HepG2 (cell line): ENCODE results near the gene G6PC2. TPM values are rescaled to one million over a fixed set of nuclear protein-coding genes. Genes with fewer than 3 reads are reported as not detected.

ENCODE experiments used
- CBX2 ChIP-seq, 2 experiments: fragments of 200-600 bp in 1 of 2; sonication (generic); formaldehyde crosslinking in 1 of 2; IDR thresholded peaks; 2 replicates each; pipeline versions ENCODE4 v1.7.0 to v1.8.1; 2018 to 2022; ENCODE audit warnings: low read depth in 2 of 2, low read length in 1 of 2, mild to moderate bottlenecking in 1 of 2, missing genetic modification reagents in 1 of 2
- HDAC1 ChIP-seq: sonication (generic); formaldehyde crosslinking; IDR thresholded peaks from 2 replicates; pipeline ENCODE4 v1.5.1; 2020; ENCODE audit warnings: mild to moderate bottlenecking, missing genetic modification reagents
- HHEX ChIP-seq: IDR thresholded peaks from 2 replicates; pipeline ENCODE4 v1.6.1; 2016; ENCODE audit warnings: control low read depth
- IRF2 ChIP-seq: IDR thresholded peaks from 2 replicates; pipeline ENCODE4 v1.6.1; 2018; ENCODE audit warnings: missing genetic modification reagents, missing compliant biosample characterization
- ISL2 ChIP-seq: sonication (generic); formaldehyde crosslinking; IDR thresholded peaks from 2 replicates; pipeline ENCODE4 v1.5.0; 2020; ENCODE audit warnings: missing genetic modification reagents
- JUNB ChIP-seq: sonication (generic); formaldehyde crosslinking; IDR thresholded peaks from 2 replicates; pipeline ENCODE4 v1.8.0; 2022; ENCODE audit warnings: missing genetic modification reagents, mild to moderate bottlenecking, borderline replicate concordance
- NCOA5 ChIP-seq: sonication (generic); formaldehyde crosslinking; IDR thresholded peaks from 2 replicates; pipeline ENCODE4 v1.4.0; 2020; ENCODE audit warnings: missing genetic modification reagents
- RFX5 ChIP-seq: IDR thresholded peaks from 2 replicates; pipeline ENCODE4 v1.6.1; 2011; ENCODE audit warnings: low read depth, low read length, improper control_type of control experiment
- ZFP1 ChIP-seq: IDR thresholded peaks from 2 replicates; pipeline ENCODE4 v1.6.1; 2016
- ZFP36L1 ChIP-seq: sonication (generic); formaldehyde crosslinking; IDR thresholded peaks from 2 replicates; pipeline ENCODE4 v1.8.0; 2022; ENCODE audit warnings: mild to moderate bottlenecking, missing genetic modification reagents, moderate library complexity
- ZNF253 ChIP-seq: sonication (generic); formaldehyde crosslinking; IDR thresholded peaks from 2 replicates; pipeline ENCODE4 v1.8.0; 2022; ENCODE audit warnings: mild to moderate bottlenecking, missing genetic modification reagents, borderline replicate concordance
- ZNF484 ChIP-seq: sonication (generic); formaldehyde crosslinking; IDR thresholded peaks from 2 replicates; pipeline ENCODE4 v1.5.1; 2020; ENCODE audit warnings: mild to moderate bottlenecking, low read depth, missing genetic modification reagents, borderline replicate concordance
- ZNF616 ChIP-seq: sonication (generic); formaldehyde crosslinking; IDR thresholded peaks from 2 replicates; pipeline ENCODE4 v1.5.0; 2020; ENCODE audit warnings: low read depth, mild to moderate bottlenecking, missing genetic modification reagents
- ZNF660 ChIP-seq: sonication (generic); formaldehyde crosslinking; IDR thresholded peaks from 2 replicates; pipeline ENCODE4 v1.5.1; 2020; ENCODE audit warnings: mild to moderate bottlenecking, low read depth, missing genetic modification reagents, borderline replicate concordance
- ZNF776 ChIP-seq: sonication (generic); formaldehyde crosslinking; IDR thresholded peaks from 2 replicates; pipeline ENCODE4 v1.4.0; 2020; ENCODE audit warnings: mild to moderate bottlenecking, missing genetic modification reagents
- polyA plus RNA-seq, 8 experiments: library from polyadenylated mRNA; depleted of rRNA in 3 of 8; stranded (reverse) in 7 of 8; unstranded in 1 of 8; fragments of >200 nt; fragmentation: Illumina TruSeq in 4 of 8; extraction: Trizol in 4 of 8; gene quantifications; 2 replicates each; pipeline versions ENCODE4 v1.2.1 to v1.2.3, GENCODE V29; 2011 to 2016; ENCODE audit warnings: low read depth in 4 of 8, missing spikeins in 1 of 8, mixed read lengths in 1 of 8; ENCODE audit not compliant: insufficient read depth in 1 of 8
- total RNA-seq, 5 experiments: library from RNA; depleted of rRNA; stranded (reverse); fragments of >200 nt; fragmentation: Illumina TruSeq; extraction: Trizol; gene quantifications; 2 replicates each; pipeline ENCODE4 v1.2.3, GENCODE V29; 2016; ENCODE audit warnings: low read depth in 1 of 5
- TF ChIP-seq, protein P1 (sequence below): sonication (generic); formaldehyde crosslinking; IDR thresholded peaks from 2 replicates; pipeline ENCODE4 v1.4.0; 2020; ENCODE audit warnings: mild to moderate bottlenecking, missing genetic modification reagents
- TF ChIP-seq, protein P2 (sequence below): sonication (generic); formaldehyde crosslinking; IDR thresholded peaks from 2 replicates; pipeline ENCODE4 v1.5.0; 2020; ENCODE audit warnings: missing genetic modification reagents
- TF ChIP-seq, protein P3 (sequence below): sonication (generic); formaldehyde crosslinking; IDR thresholded peaks from 2 replicates; pipeline ENCODE4 v1.8.1; 2023; ENCODE audit warnings: mild to moderate bottlenecking, missing genetic modification reagents
- TF ChIP-seq, protein P4 (sequence below): sonication (generic); formaldehyde crosslinking; IDR thresholded peaks from 2 replicates; pipeline ENCODE4 v1.4.0; 2020; ENCODE audit warnings: missing genetic modification reagents

The G6PC2 gene
- total and polyA plus RNA-seq, 2 of the 13 experiments (the other 11 are each of a cell fraction or from before 2014, with no cell fraction given): not detected

DNA sequence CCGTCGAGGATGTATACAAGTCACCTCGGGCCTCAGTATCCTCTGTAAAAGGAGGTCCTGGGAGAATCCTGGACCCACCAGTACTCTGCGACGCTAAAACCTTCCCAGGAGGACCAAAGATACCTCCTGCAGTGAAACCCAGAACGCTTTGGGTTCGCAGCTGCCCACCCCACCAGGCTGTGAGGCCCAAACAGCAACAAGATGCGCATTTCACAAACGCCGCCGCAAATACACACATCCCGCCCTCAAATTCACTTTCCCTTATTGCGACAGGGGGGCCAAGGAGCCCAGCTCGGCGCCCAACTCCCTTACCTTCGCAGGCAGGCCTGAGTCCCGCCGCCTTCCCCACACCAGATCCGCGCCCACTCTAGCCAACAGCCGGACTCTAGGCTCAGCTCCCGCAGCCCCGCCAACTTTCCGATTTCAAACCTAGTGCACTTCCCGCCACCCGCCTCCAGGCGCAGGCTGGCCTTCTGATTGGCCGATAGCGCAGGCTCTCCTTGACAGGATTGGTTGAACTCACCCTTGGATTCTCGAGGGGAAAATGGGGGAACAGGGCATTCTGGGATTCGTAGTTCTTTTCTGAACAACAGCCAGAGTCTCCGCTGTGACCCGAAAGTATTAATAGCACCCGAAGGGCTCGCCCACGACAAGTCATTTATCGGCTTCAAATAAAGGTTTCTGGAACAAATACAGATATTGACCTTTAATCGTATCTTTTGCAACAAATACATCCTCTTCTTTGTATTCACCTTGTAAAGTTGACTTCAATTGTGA, 10.9 kb upstream of the G6PC2 start, which contains the start of gene SPC25 (continued):
- TF ChIP-seq, protein P1, sequence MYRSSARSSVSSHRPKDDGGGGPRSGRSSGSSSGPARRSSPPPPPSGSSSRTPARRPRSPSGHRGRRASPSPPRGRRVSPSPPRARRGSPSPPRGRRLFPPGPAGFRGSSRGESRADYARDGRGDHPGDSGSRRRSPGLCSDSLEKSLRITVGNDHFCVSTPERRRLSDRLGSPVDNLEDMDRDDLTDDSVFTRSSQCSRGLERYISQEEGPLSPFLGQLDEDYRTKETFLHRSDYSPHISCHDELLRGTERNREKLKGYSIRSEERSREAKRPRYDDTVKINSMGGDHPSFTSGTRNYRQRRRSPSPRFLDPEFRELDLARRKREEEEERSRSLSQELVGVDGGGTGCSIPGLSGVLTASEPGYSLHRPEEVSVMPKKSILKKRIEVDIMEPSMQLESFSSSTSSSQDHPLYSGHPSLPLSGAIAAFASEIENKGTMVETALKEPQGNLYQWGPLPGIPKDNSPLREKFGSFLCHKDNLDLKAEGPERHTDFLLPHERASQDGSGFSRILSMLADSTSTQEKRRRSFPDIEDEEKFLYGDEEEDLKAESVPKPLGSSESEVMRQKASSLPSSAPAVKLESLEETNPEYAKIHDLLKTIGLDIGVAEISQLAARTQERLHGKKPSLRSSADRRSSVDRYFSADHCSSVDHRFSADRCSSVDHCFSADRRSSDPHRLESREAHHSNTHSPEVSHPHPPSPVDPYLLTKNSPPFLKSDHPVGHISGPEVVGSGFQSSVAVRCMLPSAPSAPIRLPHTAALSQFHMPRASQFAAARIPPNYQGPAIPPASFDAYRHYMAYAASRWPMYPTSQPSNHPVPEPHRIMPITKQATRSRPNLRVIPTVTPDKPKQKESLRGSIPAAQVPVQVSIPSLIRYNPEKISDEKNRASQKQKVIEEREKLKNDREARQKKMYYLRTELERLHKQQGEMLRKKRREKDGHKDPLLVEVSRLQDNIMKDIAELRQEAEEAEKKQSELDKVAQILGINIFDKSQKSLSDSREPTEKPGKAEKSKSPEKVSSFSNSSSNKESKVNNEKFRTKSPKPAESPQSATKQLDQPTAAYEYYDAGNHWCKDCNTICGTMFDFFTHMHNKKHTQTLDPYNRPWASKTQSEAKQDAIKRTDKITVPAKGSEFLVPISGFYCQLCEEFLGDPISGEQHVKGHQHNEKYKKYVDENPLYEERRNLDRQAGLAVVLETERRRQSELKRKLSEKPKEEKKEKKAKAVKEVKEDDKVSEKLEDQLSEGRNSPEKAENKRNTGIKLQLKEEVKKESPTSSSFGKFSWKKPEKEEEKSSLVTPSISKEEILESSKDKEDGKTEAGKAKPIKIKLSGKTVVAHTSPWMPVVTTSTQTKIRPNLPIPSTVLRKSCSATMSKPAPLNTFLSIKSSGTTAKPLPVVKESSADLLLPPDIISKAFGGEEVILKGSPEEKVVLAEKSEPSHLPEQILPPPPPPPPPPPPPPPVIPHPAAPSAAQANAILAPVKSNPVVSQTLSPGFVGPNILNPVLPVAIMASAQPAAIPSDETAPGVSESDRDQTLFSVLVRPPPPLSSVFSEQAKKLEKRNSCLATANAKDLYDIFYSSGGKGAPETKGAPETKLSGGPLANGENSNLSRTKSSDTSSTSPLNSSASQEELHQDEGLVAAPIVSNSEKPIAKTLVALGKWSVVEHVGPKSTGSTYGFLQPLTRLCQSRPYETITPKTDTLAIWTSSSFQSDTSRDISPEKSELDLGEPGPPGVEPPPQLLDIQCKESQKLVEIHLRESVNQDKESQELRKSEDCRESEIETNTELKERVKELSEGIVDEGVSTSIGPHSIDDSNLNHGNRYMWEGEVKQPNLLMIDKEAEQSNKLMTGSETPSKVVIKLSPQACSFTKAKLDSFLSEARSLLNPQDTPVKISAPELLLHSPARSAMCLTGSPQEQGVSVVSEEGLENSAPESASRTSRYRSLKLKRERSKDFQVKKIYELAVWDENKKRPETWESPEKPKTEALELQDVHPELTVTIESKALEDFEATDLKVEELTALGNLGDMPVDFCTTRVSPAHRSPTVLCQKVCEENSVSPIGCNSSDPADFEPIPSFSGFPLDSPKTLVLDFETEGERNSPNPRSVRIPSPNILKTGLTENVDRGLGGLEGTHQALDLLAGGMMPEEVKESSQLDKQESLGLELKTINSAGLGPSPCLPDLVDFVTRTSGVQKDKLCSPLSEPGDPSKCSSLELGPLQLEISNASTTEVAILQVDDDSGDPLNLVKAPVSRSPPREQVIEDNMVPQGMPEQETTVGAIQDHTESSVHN (CRISPR knock-in tag): no peak
- TF ChIP-seq, protein P2, sequence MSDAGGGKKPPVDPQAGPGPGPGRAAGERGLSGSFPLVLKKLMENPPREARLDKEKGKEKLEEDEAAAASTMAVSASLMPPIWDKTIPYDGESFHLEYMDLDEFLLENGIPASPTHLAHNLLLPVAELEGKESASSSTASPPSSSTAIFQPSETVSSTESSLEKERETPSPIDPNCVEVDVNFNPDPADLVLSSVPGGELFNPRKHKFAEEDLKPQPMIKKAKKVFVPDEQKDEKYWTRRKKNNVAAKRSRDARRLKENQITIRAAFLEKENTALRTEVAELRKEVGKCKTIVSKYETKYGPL (CRISPR knock-in tag): no peak
- TF ChIP-seq ZNF660 (no peak), NCOA5 (no peak), ZNF776 (CRISPR knock-in tag) (0 out of 2 replicates have a peak, but pooled peaks have one; percentile 18), IRF2 (CRISPR knock-in tag) (peak; percentile 98), CBX2 (IDR thresholded peaks at IDR 0.05; ENCODE audit: low read depth, low read length) (no peak), CBX2 (CRISPR knock-in tag; IDR thresholded peaks at IDR 0.05; ENCODE audit: low read depth) (no peak), HDAC1 (CRISPR knock-in tag) (peak; percentile 98), ISL2 (CRISPR knock-in tag) (peak; percentile 30; the same call in 1 of the 2 replicates), ZFP1 (CRISPR knock-in tag) (0 out of 2 replicates have a peak, but pooled peaks have one; percentile 67), ZFP36L1 (CRISPR knock-in tag) (no peak), ZNF616 (CRISPR knock-in tag) (no peak), ZNF253 (peak; percentile 60; the same call in 1 of the 2 replicates), HHEX (CRISPR knock-in tag) (no peak), JUNB (CRISPR knock-in tag) (no peak), RFX5 (peak; percentile 37; the same call in 1 of the 2 replicates), ZNF484 (CRISPR knock-in tag) (no peak)
- TF ChIP-seq, protein P3, sequence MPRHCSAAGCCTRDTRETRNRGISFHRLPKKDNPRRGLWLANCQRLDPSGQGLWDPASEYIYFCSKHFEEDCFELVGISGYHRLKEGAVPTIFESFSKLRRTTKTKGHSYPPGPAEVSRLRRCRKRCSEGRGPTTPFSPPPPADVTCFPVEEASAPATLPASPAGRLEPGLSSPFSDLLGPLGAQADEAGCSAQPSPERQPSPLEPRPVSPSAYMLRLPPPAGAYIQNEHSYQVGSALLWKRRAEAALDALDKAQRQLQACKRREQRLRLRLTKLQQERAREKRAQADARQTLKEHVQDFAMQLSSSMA: 0 out of 2 replicates have a peak, but pooled peaks have one; percentile 61
- TF ChIP-seq, protein P4, sequence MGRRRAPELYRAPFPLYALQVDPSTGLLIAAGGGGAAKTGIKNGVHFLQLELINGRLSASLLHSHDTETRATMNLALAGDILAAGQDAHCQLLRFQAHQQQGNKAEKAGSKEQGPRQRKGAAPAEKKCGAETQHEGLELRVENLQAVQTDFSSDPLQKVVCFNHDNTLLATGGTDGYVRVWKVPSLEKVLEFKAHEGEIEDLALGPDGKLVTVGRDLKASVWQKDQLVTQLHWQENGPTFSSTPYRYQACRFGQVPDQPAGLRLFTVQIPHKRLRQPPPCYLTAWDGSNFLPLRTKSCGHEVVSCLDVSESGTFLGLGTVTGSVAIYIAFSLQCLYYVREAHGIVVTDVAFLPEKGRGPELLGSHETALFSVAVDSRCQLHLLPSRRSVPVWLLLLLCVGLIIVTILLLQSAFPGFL (CRISPR knock-in tag): no peak
